VCaP (cell line): ENCODE data around the gene GABRR2.
A peak's percentile ranks its signal among the peaks of the same experiment; 100 is the strongest.
"Not testable (repeated sequence)": the region's sequence is repeated elsewhere in the genome, so short reads cannot be mapped to it uniquely, and the experiment has no call there.

Experiments used
- H3K27ac ChIP-seq: fragments of 450-650 bp; 2 replicates; pipeline ENCODE4 v1.5.1; 2017
- TF ChIP-seq, protein P1 (sequence below): fragments of 450-650 bp; conservative IDR thresholded peaks from 2 replicates; pipeline ENCODE4 v1.5.1; 2017; ENCODE audit warnings: mild to moderate bottlenecking, moderate library complexity

GABRR2 gene

DNA sequence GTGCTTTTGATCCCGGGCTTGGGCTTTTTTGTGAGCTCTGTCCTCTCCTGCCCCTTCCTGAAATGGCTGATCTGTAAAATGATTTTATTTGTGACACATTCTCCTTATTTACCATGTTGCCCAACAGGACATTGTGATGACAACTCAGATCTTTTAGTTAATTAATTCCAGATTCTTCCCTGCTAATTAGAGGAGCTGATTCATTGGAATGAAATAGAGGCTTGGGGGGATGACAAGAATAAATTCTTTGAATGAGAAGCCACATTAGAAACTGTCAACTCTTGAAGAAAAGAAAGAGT is 71.8 kb downstream of the GABRR2 start:
- H3K27ac ChIP-seq = no peak overlapping the region

DNA sequence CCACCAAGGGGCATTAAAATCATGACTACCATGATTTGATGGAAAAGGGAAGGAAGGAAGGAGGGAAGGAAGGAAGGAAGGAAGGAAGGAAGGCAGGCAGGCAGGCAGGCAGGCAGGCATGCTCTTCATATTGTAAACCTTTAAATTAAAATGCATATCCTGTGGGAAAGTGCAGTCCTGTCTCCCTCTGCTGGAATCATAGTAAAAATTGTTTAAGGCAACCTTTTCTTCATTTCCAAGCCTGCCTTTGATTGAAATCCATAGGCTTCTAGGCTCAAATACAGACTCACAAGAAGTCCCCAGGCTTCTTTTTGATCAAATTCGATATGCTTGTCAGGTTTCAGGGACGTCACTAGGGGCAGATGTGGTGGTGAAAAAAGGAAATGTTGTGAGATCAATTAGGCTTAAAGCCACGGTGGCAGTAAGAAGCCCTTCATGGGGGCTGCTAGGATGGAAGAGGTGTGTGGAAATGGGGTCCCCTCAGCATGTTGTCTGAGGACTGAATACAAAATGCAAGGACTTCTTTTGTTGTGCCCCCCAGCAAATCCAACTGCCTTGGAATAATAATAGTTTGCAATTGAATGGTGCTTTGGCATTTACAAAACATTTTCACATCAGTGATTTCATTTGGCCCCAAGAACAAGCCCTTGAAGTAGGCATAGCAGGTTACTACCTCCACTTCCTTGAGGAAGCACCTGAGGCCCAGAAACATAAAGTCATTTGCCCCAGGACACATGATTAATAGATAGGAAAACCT is 72.3 kb downstream of the GABRR2 start:
- TF ChIP-seq, protein P1, sequence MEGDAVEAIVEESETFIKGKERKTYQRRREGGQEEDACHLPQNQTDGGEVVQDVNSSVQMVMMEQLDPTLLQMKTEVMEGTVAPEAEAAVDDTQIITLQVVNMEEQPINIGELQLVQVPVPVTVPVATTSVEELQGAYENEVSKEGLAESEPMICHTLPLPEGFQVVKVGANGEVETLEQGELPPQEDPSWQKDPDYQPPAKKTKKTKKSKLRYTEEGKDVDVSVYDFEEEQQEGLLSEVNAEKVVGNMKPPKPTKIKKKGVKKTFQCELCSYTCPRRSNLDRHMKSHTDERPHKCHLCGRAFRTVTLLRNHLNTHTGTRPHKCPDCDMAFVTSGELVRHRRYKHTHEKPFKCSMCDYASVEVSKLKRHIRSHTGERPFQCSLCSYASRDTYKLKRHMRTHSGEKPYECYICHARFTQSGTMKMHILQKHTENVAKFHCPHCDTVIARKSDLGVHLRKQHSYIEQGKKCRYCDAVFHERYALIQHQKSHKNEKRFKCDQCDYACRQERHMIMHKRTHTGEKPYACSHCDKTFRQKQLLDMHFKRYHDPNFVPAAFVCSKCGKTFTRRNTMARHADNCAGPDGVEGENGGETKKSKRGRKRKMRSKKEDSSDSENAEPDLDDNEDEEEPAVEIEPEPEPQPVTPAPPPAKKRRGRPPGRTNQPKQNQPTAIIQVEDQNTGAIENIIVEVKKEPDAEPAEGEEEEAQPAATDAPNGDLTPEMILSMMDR = peak; percentile 77
- peak overlapping the region; percentile 4; the same call in 1 of the 2 replicates for H3K27ac ChIP-seq

More for the DNA sequence above, 71.8 kb downstream of the GABRR2 start:
- TF ChIP-seq, protein P1 = no peak

DNA sequence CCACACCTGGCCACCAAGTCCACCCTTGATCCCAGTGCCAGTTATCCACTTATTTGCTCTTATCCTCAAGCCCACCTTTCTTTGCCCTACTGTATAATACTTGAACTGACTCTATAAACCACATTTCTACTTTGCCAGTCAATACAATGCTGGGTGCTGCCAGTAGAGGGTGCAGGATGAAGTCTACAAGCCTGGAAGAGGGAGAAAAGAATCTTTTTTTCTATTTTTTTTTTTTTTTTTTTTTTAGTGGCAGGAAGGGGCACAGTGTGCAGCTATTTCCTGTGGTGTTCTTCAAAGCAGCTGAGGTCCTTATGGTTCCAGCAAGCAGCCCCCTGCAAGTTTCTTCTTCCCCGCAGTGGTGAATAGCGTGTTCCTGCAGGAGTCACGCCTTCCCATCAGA is 75.8 kb downstream of the GABRR2 start:
- TF ChIP-seq, protein P1 = no peak

DNA sequence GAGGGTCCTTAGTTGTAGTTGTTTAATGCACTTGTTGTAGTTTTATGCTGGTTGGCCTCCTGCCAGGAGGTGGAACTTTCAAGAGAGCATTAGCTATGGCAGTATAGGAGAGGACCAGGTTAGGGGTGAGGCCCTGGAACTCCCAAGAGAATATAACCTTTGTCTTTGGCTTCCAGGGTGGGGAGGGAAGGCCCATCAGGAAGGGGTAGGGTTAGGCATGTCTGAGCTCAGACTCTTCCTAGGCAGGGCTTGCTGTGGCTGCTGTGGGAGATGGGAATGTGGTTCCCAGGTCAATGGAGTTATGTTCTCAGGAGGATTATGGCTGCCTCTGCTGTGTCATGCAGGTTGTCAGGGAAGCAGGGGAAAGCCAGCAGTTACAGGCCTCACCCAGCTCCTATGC is 77.9 kb downstream of the GABRR2 start:
- no peak overlapping the region for H3K27ac ChIP-seq
- TF ChIP-seq, protein P1 = no peak

More for the DNA sequence above, 75.8 kb downstream of the GABRR2 start:
- H3K27ac ChIP-seq = no peak overlapping the region

DNA sequence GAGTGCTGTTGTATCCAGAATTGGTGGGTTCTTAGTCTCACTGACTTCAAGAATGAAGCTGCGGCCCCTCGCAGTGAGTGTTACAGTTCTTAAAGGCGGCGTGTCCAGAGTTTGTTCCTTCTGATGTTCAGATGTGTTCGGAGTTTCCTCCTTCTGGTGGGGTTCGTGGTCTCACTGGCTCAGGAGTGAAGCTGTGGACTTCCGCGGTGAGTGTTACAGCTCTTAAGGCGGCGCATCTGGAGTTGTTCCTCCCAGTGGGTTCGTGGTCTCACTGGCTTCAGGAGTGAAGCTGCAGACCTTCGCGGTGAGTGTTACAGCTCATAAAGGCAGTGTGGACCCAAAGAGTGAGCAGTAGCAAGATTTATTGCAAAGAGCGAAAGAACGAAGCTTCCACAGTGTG is 81.5 kb downstream of the GABRR2 start:
- not testable (repeated sequence) for H3K27ac ChIP-seq

DNA sequence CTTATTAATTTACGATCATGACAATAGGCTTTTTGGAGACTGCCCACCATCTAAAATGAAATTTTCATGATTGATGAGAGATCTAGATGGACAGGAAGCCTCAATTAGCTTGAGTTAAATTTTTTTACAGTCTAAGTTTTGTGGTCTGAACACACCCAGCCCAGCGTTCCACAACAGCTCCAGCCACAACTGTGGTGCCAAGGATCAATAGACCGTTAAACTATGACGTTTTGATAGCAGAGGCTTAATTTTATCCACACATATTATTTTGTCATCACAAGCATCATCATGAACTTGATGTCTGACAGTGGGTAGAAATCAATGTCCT is 92.4 kb downstream of the GABRR2 start:
- TF ChIP-seq, protein P1 = no peak
- no peak overlapping the region for H3K27ac ChIP-seq

DNA sequence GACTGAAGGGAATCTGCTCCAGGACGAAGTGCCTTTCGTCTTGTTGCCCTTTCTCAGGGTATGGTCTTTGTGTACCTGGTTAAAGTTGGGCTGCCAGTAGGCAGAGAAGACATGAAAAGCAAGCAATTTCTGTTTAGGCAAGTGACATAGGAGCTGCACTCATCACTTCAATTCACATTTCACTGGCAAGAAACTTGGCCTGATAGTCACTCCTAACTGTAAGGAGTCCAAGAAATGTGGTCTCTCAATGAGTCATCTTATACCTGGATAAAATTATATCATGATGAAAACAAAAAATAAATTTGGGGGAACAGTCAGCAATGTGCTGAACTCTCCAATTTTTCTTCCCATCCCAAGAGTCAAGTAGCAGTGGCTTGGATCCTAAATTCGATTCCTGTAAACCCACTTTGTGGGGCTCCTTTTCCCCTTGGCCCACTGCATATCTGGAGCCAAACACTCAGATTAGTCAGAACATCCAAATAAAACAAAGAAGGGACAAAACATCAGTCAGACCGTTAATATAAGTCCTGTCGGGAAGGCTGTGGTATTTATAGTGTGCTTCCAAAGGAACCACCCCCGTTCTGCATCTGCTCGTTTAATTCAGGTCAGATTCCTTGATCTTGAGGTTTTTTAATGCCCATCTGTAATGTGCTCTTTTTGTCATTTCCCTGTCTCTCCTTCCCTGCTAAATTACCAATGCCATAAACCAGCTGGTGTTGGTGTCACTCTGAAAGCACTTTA is 93.0 kb downstream of the GABRR2 start:
- TF ChIP-seq, protein P1 = no peak

DNA sequence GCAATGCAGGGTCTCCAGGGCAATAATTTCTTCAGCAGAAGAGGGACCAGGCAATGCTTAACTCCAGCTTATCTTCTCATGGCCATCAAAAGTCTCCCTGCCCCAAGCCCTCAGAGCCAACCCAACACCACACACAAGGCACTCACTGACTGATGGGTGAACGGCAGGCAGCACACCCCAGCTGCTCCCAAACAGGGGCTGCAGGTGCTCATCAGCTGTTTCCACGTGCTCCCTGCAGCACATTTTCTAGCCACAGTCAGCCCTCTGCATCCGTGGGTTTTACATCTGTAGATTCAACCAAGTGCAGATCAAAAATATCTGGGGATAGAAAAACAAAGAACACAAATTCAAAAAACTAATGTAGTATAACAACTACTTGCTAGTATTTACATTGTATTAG is 94.0 kb downstream of the GABRR2 start:
- TF ChIP-seq, protein P1 = no peak
- no peak overlapping the region for H3K27ac ChIP-seq

More for the DNA sequence above, 93.0 kb downstream of the GABRR2 start:
- H3K27ac ChIP-seq = no peak overlapping the region
